Activated CD4-positive, alpha-beta T cell treated with anti-CD3 and anti-CD28 coated beads for 48 hours (primary cell): ENCODE data around the gene MAML2.
A peak's percentile ranks its signal among the peaks of the same experiment; 100 is the strongest.

ENCODE experiments used
- DNase-seq: peaks from one replicate; pipeline ENCODE4 v3.0.0-alpha.2; 2020

MAML2 gene

DNA sequence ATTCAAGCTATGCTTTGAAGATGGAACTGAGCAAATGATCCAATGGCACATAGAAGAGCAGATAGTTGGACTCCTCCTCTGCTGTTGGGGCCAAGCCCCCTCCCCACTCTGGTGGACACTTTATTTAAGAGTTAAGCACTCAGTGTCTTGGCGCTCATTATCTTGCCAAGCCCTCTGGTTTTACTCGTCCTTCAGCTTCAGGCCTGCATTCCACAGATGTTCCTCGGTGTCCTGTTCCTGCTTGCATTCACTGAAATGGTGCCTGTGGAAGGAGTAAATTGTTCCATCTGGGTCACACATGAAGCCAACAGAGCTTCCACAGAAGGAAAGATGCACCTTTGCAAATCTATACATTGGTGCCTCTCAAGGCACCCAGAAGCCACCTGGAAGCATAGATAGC lies 26.1 kb downstream of the MAML2 start:
- no peak for DNase-seq

DNA sequence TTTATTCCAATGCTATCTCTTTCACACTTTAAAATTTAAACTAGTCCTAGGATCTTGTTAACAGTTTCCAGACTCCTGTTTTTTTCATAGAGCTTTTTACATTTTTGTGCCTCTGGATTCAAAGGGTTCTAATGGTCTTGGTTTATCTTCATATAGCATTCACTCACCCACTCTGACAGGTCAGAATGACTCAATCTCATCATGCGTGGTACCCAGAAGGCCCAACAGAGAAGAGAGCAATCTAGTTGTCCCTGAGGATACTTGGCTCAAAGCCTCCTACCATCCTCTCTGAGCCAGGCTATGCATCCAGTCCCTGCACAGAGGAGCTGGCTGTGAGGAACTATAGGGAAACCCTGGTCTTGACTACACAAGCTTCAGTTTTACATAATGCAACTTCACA lies 27.5 kb downstream of the MAML2 start:
- no peak for DNase-seq

DNA sequence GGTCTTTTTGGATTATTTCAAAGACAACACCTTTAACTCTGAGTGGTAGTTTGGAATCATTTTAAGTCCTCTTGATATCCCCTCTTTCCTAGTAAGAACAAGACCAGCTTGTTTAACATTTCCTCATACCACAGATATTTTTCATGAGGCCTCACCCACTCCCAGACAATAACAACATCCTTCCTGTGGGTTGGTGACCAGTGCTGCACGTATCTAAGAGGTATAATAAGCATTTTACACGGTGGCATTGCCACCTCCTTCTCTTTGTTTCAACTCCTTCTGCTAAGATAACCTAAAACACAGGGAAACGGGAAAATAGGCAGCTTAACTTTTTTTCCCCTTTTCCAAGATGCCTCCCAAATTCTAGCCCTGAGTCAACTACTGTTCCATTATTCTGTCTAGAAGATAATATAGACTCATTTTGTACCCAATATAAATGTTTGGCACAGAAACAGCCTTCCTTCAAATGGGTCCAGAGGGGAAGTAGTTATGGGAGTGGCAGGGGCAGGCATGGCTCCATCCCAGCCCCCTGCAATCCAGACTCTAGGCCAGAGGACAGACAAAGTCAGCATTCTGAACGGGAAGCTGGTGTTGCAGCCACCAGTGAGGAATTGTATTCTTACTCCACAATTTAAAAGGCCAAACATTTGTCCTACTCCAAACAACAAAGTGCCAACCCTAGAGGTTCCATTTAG lies 28.5 kb downstream of the MAML2 start:
- no peak for DNase-seq

DNA sequence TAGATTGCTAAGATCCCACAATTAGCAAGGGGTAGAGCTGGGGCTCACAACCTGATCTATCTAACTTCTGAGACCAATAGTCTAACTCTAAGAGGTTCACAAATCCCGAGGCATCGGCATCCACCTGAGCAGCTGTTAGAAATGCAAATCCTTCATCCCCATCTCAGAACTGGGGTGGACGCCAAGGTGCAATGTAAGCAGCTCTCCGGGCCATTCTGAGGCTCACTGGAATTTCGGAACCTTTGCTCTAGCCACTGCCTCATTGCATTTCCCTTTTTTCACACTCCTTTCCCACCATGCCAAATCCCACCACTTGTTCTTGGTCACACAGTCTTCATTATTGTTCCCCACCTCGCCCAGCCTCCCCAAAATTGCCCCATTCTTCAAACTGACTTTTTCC lies 29.8 kb downstream of the MAML2 start:
- no peak for DNase-seq

DNA sequence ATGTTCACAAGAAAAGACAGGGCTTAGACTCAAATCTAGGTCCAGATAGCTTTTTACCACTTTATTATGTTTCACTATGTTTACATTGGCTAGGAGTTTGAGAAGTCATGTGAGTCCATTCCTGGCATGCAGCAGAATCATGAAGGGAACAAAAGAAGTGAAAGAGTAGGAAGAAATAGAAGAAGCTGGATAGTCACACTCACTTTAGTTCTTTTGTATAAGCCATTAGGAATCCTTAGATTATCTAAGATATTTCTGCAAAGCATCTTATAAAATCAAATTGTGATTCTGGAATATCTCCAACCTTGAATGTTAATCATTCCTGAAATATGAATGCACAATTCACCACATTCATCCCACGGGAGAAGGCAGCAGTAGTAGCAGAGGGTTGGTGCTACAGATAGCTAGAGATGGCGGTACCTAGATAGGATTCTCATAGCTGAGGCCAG lies 31.9 kb downstream of the MAML2 start:
- no peak for DNase-seq

DNA sequence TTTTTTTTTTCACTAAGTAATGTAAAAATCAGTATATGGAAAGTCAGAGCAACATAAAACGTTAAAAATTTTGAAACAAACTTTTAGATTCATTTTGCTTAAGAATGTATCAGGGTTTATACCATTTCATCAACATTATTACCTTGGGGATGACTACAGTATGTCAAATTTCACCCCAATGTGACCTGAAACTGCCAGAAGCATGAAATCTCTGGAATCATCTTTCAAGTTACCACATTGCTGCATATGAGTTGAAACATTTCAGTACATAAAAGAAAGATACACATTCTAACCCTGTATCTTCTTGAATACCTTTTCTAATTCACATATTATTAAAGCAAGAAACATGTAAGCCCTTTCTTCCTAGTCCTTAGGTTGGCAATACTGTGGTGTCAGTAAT lies 32.8 kb downstream of the MAML2 start:
- no peak for DNase-seq

DNA sequence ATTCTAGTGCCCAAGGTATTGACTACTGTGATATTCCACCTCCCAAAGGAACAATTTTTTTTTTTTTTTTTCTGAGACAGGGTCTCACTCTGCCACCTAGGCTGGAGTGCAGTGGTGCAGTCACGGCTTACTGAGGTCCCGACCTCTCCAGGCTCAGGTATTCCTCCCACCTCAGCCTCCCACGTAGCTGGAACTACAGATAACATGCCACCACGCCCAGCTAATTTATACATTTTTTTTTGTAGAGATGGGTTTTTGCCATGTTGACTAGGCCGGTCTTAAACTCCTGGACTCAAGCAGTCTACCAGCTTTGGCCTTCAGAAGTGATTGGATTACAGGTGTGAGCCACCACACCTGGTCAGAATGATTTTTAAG lies 33.4 kb downstream of the MAML2 start:
- DNase-seq: no peak

DNA sequence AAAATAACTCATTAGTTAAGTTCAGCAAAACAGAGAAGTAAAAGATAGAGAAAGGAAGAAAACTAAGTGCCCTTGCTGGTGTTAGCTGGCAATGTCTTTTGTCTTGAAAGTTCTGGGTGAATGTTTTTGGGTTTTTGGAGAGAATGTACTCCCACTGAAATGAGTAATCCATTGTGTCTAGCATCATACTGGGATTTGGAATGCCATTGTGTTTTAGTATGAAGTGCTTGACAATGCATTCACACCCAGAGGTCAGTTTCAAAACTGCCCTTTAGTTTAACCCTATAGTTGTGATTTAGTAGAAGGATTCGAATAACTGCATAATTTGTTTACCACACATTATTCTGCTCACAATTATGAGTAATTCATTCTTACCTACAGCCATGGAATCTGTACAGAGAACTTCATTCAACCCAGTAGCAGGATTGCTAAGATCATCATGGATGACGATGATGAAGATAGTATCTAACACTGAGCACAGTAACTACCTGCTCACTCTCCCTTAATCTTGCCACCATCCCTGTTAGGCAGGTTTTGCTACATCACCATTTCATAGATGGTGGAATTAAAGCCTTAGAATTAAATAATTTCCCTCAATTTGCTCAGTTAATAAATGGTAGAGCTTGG lies 33.9 kb downstream of the MAML2 start:
- DNase-seq: no peak

DNA sequence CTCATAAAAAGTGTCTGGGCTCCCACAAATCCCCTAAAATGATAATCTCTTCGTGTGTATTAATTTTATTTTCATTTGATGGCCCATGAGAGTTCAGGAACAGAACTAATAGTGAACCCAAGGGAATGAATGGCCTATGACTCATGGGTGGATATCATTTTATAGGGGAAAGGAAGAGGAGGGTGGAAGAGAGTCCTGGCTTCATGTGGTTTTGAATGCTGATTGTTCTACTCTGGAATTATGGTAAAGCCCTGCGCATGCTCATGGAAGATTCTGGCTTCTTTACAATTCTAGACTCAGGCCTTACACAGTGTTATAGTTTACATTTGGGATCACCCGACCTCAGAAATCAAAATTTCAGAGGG lies 35.2 kb downstream of the MAML2 start:
- DNase-seq: no peak

DNA sequence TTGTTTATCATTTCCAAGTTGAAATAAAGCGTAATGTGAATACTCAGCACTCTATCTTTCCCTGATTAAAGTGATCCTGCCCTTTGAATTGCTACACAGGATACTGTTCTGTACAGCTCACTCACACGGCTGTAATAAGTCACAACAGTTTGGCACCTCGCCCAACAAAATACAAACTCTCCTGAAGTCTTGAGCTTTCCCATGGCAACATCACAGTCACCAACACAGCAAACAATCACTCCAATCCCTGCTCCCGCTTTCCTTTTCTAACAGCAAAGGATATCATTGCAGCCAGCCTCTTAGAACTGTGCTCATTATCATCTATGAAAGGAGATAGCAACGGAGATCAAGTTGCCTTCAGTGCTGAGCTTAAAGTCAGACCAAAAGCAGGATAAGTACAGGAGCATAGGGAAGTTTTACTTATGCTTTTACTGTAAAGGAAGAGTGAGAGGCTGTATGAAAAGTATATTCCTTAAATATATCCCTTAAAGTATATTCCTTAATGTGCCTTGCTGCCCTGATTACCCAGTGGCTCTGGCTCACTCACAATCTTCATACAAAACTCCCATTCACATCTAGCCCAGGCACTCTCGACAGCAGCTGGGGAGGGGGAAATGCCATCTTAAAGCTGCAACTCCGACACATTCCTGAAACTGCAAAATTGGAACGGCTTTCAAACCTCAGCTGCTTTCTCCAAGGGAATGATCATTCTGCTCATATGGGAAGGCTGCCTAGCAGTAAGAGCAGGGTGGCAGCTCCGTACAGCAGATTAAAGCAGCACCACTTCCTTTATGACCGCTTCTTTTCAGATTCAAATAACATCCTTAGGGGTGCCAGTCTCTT lies 35.8 kb downstream of the MAML2 start:
- DNase-seq: peak; percentile 25

DNA sequence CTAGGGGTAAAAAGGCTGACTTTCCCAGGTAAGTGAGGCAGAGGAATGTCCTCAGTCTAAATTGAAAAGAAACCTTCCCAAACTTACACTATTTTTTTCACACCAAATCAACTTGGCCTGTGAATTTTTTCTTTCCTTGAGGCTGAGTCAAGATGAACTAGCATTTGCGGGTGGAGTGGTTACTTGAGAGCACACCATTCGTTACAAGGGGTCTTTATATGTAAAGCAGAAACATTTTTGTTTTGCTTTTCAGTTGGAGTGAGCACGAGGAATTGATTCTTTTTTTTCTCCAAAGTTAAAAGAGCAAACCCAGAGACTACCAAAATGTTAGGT lies 36.4 kb downstream of the MAML2 start:
- DNase-seq: no peak

DNA sequence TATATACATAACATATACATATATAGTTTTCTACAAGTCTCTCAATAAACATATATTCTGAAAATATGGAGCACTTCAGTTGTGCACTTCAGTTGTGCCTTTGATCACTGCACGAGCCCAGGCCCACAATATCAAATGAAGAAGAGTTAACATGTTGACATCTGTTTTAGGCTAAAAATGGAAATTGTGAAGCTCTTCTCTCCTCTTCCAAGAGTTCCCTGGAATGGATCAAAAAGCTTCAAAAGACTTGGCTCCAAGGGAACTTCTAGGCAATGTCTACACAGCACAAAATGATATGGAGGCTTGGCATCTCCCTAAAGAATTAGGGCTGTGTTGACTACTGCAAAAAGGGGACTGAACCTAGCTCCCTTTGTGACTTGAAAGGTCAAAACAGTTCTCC lies 36.9 kb downstream of the MAML2 start:
- DNase-seq: no peak

DNA sequence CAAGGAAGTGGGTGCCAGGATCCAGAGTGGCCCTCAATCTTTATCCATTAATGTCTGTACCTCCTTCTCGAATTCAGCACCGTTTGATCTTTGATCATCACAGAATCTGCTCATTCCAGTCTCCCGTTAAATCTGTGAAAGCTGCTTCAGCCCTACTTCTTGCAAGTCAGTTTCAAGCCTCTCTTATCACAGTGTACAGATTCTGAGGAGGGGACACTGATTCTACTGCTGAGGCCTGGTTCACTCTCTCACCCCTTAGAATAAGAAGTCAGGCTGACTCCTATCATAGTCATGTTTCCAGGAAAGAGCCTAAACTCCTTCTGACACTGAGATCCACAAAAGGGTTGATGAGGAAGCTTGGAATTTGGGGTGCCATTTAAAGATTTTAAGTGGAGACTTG lies 39.0 kb downstream of the MAML2 start:
- DNase-seq: no peak

DNA sequence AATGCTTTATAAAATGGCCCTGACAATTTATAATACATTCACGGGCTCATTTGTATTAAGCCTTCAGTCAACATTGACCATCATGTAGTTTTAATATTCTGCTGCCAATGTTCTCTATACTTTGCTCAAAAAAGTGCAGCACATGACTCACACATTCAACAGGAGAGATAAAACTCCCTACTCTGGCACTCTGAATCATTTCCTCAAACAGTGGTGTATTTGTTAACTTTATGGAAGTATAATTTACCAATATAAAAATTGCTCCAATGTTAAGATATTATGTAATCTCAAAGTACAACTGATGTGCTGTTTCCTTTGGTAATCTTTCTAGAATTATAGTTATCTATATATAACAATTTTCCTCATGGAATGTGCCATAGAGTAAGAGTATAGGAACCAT lies 39.9 kb downstream of the MAML2 start:
- DNase-seq: no peak

DNA sequence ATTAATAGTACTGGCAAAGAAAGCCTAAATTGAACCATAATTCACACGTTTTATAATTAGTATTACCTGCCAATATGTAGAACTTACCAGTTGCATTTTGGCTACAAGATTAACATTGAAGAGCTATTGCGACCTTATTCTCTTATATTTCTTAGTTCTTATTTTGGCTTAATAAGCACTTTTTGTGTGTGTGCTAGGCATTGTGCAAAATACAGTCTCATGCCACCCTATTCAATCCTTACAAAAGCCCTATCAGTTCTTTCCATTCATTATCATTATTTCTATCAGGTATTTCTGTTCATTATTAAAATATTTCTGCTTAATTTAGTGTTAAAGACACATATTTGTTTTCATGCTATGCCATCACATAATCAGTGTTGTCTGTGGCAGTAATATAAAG lies 41.2 kb downstream of the MAML2 start:
- no peak for DNase-seq

DNA sequence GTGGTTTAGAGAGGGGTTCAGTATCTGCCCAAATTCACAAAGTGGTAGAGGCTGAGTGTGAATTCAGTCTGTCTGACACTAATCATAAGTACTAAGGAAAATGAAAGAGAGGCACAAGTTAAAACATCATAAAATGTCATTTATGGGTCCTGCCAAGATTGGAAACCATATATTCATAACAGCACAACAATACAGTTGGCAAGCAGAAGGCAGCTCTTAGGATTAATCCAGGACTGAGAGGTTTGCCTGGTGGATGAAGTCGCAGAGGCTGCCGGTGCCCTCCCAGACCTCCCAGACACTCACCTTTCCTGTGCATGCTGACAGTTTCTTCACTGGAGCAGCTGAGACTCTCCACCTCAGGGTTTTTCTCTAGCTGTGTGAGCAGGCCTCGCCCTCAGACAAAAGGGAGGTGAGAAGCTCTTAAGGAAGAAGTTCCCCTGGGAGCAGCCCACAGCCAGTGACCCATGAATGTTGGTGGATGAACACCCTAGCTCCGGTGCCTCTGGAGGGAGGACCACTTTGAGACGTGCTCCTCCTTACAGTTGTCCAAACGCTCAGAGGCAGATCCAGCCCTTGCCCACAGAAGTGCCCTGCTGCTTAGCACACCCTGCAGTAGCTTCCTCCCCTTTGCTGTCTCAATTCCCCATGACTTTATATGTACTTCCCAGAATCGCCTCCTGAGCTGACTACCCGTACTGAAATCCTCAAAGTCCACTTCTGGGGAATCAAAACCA lies 43.7 kb downstream of the MAML2 start:
- no peak for DNase-seq

DNA sequence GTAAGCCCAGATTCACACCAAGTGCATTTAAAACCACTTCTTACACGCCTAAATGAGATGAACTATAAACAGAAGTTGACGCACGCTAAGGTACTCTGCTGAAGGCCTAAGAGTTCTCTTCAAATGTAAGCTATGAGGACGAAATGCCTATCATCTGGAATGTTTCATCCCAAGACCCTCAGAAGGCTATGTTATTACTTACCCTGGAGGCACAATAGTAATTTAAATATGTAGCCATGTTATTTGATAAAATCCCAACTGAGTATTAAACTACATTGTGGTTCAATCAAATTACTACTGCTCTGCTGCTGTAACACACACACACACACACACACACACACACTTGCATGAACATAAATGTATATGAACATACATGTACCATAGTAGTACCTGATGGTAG lies 47.6 kb downstream of the MAML2 start:
- no peak for DNase-seq

DNA sequence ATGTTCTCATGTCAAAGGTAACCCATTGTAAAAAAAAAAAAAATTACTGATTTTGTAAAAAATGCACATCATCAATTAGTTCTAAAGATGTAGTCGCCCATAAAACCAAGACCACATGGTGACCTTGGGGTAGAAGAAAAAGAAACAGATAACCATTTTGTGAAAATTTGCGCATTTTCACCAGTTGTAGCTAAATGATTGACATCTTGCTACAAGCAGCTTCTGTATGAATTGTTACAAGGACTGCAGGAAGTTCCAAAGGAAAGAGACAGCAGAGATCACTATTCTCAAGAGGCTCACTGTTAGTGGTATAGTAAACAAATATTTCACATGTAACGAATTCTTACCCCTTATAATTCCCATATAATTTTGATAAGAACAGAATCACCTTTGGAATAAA lies 48.7 kb downstream of the MAML2 start:
- no peak for DNase-seq

DNA sequence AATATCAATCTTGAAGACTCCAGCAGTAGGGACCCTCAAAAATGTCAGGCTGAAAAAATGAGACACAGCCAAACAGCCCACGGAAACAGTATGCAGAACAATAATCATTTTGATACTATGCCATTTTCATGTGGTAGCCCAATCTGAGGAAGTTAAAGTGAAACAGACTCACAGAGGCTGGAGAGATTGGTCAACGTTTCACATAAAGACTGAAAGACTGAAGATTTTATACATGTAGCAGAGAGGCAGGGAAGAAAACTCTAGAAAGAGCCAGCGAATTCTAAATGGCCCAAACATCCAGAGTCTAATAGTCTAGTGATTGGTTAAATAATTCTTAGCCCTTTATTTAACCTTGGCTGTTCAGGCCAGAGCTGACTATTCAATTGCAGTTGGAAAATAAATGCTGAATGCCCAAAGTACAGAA lies 49.4 kb downstream of the MAML2 start:
- DNase-seq: no peak

DNA sequence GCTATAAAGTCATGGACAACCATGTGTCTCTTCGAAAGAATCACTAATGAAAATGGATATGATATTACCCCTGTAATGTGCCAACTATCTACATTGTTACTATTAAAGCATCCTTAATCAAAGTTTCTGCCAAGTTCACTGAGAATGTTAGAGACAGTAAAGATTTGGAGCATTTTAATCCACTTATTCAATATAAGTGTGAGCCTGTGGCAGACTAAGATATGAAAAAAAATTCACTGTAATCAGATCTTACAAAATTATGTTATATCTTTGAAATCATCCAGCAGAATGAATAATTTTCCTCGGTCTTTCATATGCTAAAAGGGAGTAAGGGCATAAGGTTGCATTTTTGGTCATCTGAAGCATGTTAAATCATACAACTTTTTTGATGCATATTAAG lies 49.9 kb downstream of the MAML2 start:
- DNase-seq: no peak

DNA sequence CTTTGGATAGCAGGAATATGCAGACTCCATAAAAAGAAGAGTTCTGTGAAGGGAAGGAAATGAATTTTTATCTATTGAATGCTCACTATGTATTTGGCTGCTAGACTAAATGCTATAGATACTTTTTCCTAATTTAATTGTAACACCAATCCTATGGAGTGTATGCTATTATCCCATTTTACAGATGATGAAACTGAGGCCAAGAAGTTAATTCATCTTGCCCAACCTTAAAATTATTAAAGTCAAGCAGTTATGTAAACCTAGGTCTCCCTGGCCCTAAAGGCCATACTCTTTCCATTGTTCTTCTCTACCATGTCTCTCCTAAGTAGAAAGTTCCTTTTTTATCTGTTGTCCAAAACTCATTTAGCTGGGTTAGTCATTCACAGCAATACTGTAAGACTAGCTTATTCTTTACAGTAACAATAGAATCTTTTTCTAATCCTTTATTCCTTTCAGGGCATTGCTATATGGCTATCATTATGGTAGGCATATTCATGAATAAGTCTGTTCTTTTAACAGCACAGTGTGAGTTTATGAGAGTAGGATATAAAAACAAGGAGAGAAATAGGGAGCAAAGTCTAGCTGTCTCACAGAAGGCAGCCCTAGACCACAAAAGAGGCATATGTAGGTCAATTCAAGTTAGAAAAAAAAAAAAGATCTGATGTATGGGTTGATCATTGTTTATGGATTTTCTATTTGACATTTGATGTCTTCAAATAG lies 50.5 kb downstream of the MAML2 start:
- DNase-seq: no peak

DNA sequence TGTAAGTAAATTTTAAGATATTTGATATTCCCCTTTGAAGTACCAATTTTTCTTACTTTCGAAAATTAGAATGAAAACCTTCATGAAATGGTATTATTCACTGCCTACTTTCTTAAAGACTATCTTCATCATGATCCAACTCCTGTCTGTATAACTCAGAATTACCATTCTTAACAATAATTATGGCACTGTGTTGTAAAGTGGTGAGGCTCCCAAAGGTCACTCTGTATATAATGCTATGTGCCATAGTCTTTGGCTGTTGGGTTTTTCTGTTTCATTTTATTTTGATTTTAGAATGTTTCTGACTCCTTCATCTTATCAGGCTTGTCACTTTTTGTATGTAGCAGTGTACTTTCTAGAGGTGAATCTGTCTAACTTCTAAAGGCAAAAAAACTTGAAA lies 52.4 kb downstream of the MAML2 start:
- no peak for DNase-seq

DNA sequence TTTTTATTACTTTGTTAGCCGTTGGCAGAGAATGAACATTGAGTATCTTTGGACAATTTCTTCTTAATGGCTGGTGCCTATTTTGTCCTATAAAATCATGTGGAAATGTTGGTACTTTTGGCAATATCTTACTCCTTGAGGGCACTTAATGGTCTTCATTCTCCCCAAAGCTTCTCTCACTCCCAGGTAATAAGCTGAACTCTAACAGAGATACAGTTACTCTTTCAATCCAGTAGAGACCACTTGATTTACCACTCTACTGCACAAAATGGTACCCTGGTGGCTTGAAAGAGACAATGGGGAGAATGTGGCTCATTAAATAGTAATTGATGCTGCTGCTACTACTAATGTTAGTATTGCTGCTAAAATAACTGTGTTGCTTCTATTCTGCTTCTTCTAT lies 53.0 kb downstream of the MAML2 start:
- no peak for DNase-seq
